Subcutaneous adipose tissue (tissue), 4 donors: ENCODE measurements around the gene PCDHA5. TPM values are rescaled to one million over a fixed set of nuclear protein-coding genes. Genes with fewer than 3 reads are reported as not detected.

Source experiments
- CTCF ChIP-seq: fragments of 450-650 bp; IDR thresholded peaks from one replicate; pipeline ENCODE4 v1.5.1; 2016; ENCODE audit warnings: low read depth, mild to moderate bottlenecking, control low read depth, antibody characterized with exemption, moderate library complexity
- total RNA-seq, 4 donors: library from RNA; depleted of rRNA; stranded (reverse); fragments of >200 nt; gene quantifications; one replicate each; pipeline ENCODE4 v1.1.0, GENCODE V29; 2016

PCDHA5 gene
- total RNA-seq, 4 donors from 2014 or later, result 0.33 to 0.57 (median 0.51) TPM; not detected in 1

DNA sequence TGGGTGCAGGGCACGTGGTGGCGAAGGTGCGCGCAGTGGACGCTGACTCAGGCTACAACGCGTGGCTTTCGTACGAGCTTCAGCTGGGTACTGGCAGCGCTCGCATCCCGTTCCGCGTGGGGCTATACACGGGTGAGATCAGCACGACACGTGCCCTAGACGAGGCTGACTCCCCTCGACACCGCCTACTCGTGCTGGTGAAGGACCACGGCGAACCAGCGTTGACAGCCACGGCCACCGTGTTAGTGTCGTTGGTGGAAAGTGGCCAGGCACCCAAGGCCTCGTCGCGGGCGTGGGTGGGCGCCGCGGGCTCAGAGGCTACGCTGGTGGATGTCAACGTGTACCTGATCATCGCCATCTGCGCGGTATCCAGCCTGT is 24.7 kb upstream of the PCDHA5 start:
- TF ChIP-seq CTCF, result no peak

- TF ChIP-seq CTCF, result no peak
Measured at GRCh38 chr5:140800816-140801493, 20.5 kb upstream of the PCDHA5 start, which contains the start of gene PCDHA3. TSS of gene PCDHA3 (plus strand) at chr5:140801057.

- TF ChIP-seq CTCF, result no peak
Measured at GRCh38 chr5:140801494-140801841, 19.9 kb upstream of the PCDHA5 start.

- TF ChIP-seq CTCF, result no peak
Measured at GRCh38 chr5:140802781-140803271, 18.6 kb upstream of the PCDHA5 start.

DNA sequence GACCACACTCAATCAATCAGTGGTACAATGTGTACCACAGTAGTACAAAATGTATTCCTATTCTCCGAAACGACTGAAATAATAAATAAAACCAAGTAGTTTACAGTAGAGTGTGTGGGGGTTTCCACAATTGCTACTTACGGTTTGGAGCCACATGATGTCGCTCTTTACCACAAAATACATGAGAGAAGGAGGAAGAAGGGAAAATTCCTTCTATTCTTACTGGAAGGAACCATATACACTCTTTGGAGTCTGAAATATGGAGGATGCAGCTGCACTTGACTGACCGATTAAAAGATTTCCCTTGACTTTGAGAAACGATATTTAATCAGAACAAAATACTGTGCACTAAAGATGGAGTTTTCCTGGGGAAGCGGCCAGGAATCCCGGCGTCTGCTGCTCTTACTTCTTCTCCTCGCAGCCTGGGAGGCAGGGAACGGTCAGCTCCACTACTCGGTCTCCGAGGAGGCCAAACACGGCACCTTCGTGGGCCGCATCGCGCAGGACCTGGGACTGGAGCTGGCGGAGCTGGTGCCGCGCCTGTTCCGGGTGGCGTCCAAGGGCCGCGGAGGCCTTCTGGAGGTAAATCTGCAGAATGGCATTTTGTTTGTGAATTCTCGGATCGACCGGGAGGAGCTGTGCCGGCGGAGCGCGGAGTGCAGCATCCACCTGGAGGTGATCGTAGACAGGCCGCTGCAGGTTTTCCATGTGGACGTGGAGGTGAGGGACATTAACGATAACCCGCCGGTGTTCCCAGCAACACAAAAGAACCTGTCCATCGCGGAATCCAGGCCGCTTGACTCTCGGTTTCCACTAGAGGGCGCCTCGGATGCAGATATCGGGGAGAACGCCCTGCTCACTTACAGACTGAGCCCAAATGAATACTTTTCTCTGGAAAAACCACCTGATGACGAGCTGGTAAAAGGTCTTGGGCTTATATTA is 14.3 kb upstream of the PCDHA5 start, which contains the start of gene PCDHA4:
TSS of gene PCDHA4 (plus strand) at position 235 of the 942 bp plus-strand sequence.
- TF ChIP-seq CTCF, result no peak

DNA sequence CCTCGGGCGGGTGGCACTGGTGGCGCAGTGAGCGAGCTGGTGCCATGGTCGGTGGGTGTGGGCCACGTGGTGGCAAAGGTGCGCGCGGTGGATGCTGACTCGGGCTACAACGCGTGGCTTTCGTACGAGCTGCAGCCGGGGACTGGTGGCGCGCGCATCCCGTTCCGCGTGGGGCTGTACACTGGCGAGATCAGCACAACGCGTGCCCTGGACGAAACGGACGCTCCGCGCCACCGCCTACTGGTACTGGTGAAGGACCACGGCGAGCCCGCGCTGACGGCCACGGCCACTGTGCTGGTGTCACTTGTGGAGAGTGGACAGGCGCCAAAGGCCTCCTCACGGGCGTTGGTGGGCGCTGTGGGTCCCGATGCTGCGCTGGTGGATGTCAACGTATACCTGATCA is 12.5 kb upstream of the PCDHA5 start:
- TF ChIP-seq CTCF, result no peak

DNA sequence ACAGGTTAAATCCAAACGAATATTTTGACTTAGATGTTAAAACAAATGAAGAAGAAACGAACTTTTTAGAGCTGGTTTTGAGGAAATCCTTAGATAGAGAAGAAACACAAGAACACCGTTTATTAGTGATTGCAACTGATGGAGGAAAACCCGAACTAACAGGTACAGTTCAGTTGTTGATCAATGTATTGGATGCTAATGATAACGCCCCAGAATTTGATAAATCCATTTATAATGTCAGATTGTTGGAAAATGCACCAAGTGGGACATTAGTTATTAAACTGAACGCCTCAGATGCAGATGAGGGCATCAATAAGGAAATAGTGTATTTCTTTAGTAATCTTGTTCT is 842 bp downstream of the PCDHA5 start:
- TF ChIP-seq CTCF, result no peak
